Heart left ventricle (tissue), 16 donors: Measurements from ENCODE around the gene C1orf159. TPM values are rescaled to one million over a fixed set of nuclear protein-coding genes. Genes with fewer than 3 reads are reported as not detected.
"Not testable (repeated sequence)": the region's sequence is repeated elsewhere in the genome, so short reads cannot be mapped to it uniquely, and the experiment has no call there.

Experiments used
- ATAC-seq, 4 donors: fragments of 200-7000 bp; cut with Tn5 transposase; one replicate each; pipeline ENCODE4 v1.9.1; 2020 to 2022; ENCODE audit warnings: moderate library complexity in 4 of 4, mild to moderate bottlenecking in 3 of 4, moderate number of reproducible peaks in 1 of 4
- DNase-seq, 5 donors: peaks; one replicate each; pipeline ENCODE4 v3.0.0-alpha.2; 2020
- H3K27ac ChIP-seq, 12 donors: fragments of 200-600 bp; sonication (generic) in 4 of 12; one replicate each; pipeline versions ENCODE4 v1.5.0 to v1.8.0; 2016 to 2022; ENCODE audit warnings: mild to moderate bottlenecking in 2 of 12
- H3K27me3 ChIP-seq, 9 donors: fragments of 200-600 bp; sonication (generic) in 2 of 9; one replicate each; pipeline versions ENCODE4 v1.5.1 to v1.8.0; 2016 to 2022; ENCODE audit warnings: mild to moderate bottlenecking in 3 of 9
- H3K36me3 ChIP-seq, 9 donors: fragments of 200-600 bp; sonication (generic) in 2 of 9; one replicate each; pipeline versions ENCODE4 v1.5.0 to v1.8.0; 2018 to 2022; ENCODE audit warnings: mild to moderate bottlenecking in 2 of 9
- H3K4me1 ChIP-seq, 12 donors: fragments of 200-600 bp; sonication (generic) in 4 of 12; one replicate each; pipeline versions ENCODE4 v1.5.0 to v1.8.0; 2016 to 2022; ENCODE audit warnings: mild to moderate bottlenecking in 3 of 12
- H3K4me3 ChIP-seq, 12 donors: fragments of 200-600 bp; sonication (generic) in 4 of 12; one replicate each; pipeline versions ENCODE4 v1.5.0 to v1.8.0; 2017 to 2022; ENCODE audit warnings: mild to moderate bottlenecking in 9 of 12, moderate library complexity in 4 of 12
- H3K9me3 ChIP-seq, 12 donors: fragments of 200-600 bp; sonication (generic) in 4 of 12; one replicate each; pipeline versions ENCODE4 v1.5.0 to v1.8.0; 2016 to 2022; ENCODE audit warnings: mild to moderate bottlenecking in 1 of 12
- POLR2A ChIP-seq, 2 donors: fragments of 450-650 bp; IDR thresholded peaks; one replicate each; pipeline ENCODE4 v1.6.1; 2017; ENCODE audit warnings: antibody characterized with exemption in 2 of 2, mild to moderate bottlenecking in 2 of 2, moderate library complexity in 2 of 2
- WGBS, 4 donors: extraction: QIAGEN DNeasy Blood & Tissue Kit in 2 of 4; methylation state at CpG; one replicate each; pipeline versions ENCODE4 v1.1.5 to v1.1.7; 2013 to 2018; 5-methylcytosine and 5-hydroxymethylcytosine counted together
- intact Hi-C, 10 donors: fragments of 100-400 bp; cut with DNase I; formaldehyde crosslinking; loops; one replicate each; pipeline versions ENCODE4 v1.11.1 to v1.14.2; 2022
- polyA plus RNA-seq, 2 donors: library from polyadenylated mRNA; stranded (reverse); fragments of 200-250 nt; gene quantifications; one replicate each; pipeline ENCODE4 v1.2.3, GENCODE V29; 2013
- total RNA-seq, 9 donors: library from RNA; depleted of rRNA in 2 of 9; stranded (reverse); fragments of >200 nt in 2 of 9; fragmentation: NEBNext Ultra II Directional in 3 of 9; extraction: Animal tissue kit (Norgen Biotek cat#: 25700) in 3 of 9; gene quantifications; one replicate each; pipeline versions ENCODE4 v1.1.0 to v1.2.4, GENCODE V29; 2016 to 2023
- TF ChIP-seq, protein P1 (sequence below), 12 donors: fragments of 200-600 bp; sonication (generic) in 4 of 12; IDR thresholded peaks; one replicate each; pipeline versions ENCODE4 v1.5.0 to v1.8.0; 2018 to 2022; ENCODE audit warnings: antibody characterized with exemption in 12 of 12, mild to moderate bottlenecking in 5 of 12
- donor health status: ischemic (EF 13 %, LVEDD 7.1; RV severe dilation, severe dysfunction).
- donor health status: healthy with polysubstance abuse.
- donor health status: DM: no; HTN: yes; CAD: no.
- donor health status: DM: no; HTN: no; CAD: no.
- donor health status: ischemic (EF 25% LVEDD 6.9; RV normal size, moderate dysfunction).
- donor health status: ischemic (EF 25% LVEDD 5.7; RV mildly dilated, moderate dysfunction).
- donor health status: healthy.
- donor health status: DM: yes; HTN: yes; CAD: no.
- donor health status: ischemic (EF 35%, LVEDD 5.7; RV mildly dilated, moderate dysfunction).
- donor health status: nonischemic (EF 11% LVEDD 7.7; RV severe dilation, severe dysfunction).
- donor health status: DM: yes; HTN: yes; CAD: no.
- donor health status: PGD.
- donor health status: ischemic (EF 29% LVEDD 5.4; RV normal size, mild dysfunction).
- donor health status: nonischemic (EF 23%, LVEDD 6.1; RV moderate dilation, normal function).

Gene C1orf159
- total and polyA plus RNA-seq, 11 donors = 3.7 to 7.2 (median 4.4) TPM

DNA sequence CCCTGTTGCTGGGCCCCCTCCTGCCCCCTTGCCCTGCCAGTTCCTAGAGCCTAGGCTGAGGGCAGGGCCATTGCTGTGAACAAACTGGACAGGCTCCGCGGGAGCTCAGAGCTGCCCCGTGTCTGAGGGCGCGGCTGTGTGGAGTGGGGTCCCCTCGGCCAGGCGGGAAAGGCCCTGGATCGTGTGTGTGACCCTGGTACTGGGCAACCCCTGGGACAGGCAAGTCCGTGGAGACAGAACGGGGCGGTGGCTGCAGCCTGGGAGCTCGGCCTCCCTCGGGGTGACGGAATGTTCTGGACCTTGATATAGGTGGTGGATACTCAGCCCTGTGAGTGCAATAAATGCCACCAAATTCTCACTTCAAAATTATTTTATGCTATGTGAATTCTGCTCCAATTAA lies 27.7 kb upstream of the C1orf159 start:
- no peak overlapping the region for H3K4me3 ChIP-seq
- 82 to 89% (median 85%) methylated on average over 14 of the region's 14 CpGs for WGBS, 4 donors

DNA sequence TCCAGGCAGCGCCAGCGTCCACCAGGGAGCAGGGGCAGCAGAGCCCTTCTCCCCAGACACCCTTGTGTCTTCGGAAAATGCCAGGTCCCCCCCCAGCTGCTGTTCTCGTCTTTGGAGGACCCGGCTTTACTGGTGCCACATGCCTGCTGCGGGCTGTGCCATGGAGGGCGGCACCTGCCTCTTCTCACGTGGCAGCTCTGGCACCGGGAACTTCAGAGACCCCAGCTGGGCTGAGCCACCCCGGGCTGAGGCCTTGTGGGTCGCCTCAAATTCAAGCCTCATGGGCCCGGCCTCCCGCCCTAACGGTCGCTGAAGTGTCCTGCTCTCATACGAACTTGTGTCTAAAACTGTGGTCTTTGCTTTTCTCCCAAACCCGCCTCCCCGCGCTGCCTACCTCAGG lies 27.0 kb upstream of the C1orf159 start:
- Histone ChIP-seq H3K27ac (no peak overlapping the region), H3K4me1 (peaks cover 0 to 6% (median 0%) of the 10 kb centered on the region in 12 donors), H3K9me3 (no peaks in the 10 kb centered on the region), H3K4me3 (no peak overlapping the region), H3K36me3 (no peaks in the 10 kb centered on the region), H3K27me3 (peaks cover 2 to 27% (median 12%) of the 10 kb centered on the region in 9 donors)
- TF ChIP-seq, protein P1, sequence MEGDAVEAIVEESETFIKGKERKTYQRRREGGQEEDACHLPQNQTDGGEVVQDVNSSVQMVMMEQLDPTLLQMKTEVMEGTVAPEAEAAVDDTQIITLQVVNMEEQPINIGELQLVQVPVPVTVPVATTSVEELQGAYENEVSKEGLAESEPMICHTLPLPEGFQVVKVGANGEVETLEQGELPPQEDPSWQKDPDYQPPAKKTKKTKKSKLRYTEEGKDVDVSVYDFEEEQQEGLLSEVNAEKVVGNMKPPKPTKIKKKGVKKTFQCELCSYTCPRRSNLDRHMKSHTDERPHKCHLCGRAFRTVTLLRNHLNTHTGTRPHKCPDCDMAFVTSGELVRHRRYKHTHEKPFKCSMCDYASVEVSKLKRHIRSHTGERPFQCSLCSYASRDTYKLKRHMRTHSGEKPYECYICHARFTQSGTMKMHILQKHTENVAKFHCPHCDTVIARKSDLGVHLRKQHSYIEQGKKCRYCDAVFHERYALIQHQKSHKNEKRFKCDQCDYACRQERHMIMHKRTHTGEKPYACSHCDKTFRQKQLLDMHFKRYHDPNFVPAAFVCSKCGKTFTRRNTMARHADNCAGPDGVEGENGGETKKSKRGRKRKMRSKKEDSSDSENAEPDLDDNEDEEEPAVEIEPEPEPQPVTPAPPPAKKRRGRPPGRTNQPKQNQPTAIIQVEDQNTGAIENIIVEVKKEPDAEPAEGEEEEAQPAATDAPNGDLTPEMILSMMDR (IDR thresholded peaks at IDR 0.05) = no peak
- TF ChIP-seq POLR2A (IDR thresholded peaks at IDR 0.05) = no peak
- intact Hi-C loops = no loop called here
- ATAC-seq = no peak
- 73 to 78% (median 75%) methylated on average over 16 to 19 of the region's 19 CpGs for WGBS, 4 donors
- no peak for DNase-seq

More for the DNA sequence above, 27.7 kb upstream of the C1orf159 start:
- Histone ChIP-seq H3K9me3 (no peaks in the 10 kb centered on the region), H3K36me3 (no peaks in the 10 kb centered on the region), H3K27me3 (peaks cover 0 to 22% (median 11%) of the 10 kb centered on the region in 9 donors), H3K4me1 (peaks cover 0 to 6% (median 0%) of the 10 kb centered on the region in 12 donors), H3K27ac (no peak overlapping the region)
- ATAC-seq (no peak), DNase-seq (no peak)
- intact Hi-C loops = no loop called here
- no peak for TF ChIP-seq POLR2A (IDR thresholded peaks at IDR 0.05)
- TF ChIP-seq, protein P1 (IDR thresholded peaks at IDR 0.05) = no peak

DNA sequence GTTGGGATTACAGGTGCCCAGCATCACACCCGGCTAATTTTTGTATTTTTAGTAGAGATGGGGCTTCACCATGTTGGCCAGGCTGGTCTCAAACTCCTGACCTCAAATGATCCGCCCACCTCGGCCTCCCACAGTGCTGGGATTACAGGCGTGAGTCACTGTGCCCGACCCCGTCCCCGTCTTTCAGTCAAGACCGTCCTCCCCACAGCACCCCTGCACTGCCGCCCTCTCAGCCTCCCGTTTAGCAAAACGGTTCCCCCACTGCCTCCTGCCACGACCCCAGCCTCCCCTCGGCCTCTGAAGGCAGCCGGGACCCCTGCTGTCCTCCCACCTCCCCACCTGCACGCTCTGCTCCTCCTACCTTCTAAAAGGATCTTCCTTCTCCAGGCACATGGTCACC lies 26.5 kb upstream of the C1orf159 start:
- H3K9me3 ChIP-seq, H3K36me3 ChIP-seq, ATAC-seq, H3K4me1 ChIP-seq, H3K4me3 ChIP-seq, DNase-seq, H3K27ac ChIP-seq, intact Hi-C loops: not testable (repeated sequence)
- H3K27me3 ChIP-seq = peaks cover 7 to 32% (median 16%) of the 10 kb centered on the region in 9 donors
- 38 to 45% (median 44%) methylated on average over 15 of the region's 15 CpGs for WGBS, 4 donors

DNA sequence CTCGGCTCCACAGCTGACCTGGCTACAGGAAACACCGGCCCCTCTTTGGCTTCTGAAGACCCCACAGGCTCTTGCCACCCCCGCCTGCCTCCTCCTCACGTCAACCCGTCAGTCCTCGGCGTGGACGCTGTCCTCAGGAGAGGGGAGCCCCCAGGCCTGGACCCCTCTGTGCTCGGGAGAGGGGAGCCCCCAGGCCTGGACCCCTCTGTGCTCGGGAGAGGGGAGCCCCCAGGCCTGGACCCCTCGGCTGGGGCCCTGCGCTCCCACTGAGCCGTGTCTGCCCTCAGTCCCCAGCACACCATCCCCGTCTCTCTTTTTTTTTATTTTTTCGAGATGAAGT lies 26.0 kb upstream of the C1orf159 start:
- Histone ChIP-seq H3K4me1 (peaks cover 0 to 7% (median 0%) of the 10 kb centered on the region in 12 donors), H3K27ac (no peak overlapping the region), H3K9me3 (no peaks in the 10 kb centered on the region), H3K27me3 (peaks cover 12 to 37% (median 20%) of the 10 kb centered on the region in 9 donors), H3K4me3 (no peak overlapping the region), H3K36me3 (no peaks in the 10 kb centered on the region)
- 48 to 70% (median 51%) methylated on average over 13 to 15 of the region's 15 CpGs for WGBS, 4 donors
- TF ChIP-seq, protein P1 (IDR thresholded peaks at IDR 0.05) = no peak
- TF ChIP-seq POLR2A (IDR thresholded peaks at IDR 0.05) = no peak
- intact Hi-C loops = no loop called here
- ATAC-seq (no peak), DNase-seq (no peak)

DNA sequence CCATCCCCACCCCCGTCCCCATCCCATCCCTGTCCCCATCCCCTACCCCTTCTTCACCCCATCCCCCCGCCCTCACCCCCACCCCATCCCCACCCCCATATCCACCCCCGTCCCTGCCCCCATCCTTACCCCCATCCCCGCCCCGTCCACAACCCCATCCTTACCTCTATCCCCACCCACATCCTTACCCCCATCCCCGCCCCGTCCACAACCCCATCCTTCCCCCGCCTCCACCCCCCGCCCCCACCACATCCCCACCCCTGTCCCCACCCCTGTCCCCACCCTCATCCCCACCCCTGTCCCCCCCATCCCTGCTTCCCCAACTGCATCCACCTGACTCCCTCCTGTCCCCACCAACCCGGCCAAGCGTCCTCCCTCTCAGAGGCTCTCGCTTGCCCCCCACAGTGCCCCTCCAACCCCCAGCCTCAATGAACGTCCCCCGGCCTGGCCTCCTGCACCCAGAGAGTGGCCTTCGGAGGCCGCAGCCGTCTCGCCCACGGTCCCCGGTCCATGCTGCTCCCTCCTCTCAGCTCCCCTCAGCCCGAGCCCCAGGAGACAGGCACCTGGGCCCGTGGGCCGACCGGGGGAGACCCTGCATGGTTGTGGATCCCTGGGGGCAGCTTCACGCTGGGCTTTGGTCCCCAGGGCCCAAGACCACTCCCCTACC lies 25.5 kb upstream of the C1orf159 start:
- WGBS, 4 donors = 29 to 49% (median 40%) methylated on average over 7 to 25 of the region's 25 CpGs
- peaks cover 14 to 42% (median 25%) of the 10 kb centered on the region in 9 donors for H3K27me3 ChIP-seq
- intact Hi-C loops = no loop called here

More for the DNA sequence above, 25.5 kb upstream of the C1orf159 start:
- Histone ChIP-seq H3K9me3 (no peaks in the 10 kb centered on the region), H3K4me3 (no peak overlapping the region), H3K4me1 (peaks cover 0 to 12% (median 0%) of the 10 kb centered on the region in 12 donors), H3K36me3 (no peaks in the 10 kb centered on the region), H3K27ac (no peak overlapping the region)
- DNase-seq = no peak
- no peak for ATAC-seq
- TF ChIP-seq, protein P1 (IDR thresholded peaks at IDR 0.05) = no peak
- TF ChIP-seq POLR2A (IDR thresholded peaks at IDR 0.05) = no peak
